HepG2 (cell line): ENCODE data around the gene PDIA6. TPM values are rescaled to one million over a fixed set of nuclear protein-coding genes. Genes with fewer than 3 reads are reported as not detected.
A peak's percentile ranks its signal among the peaks of the same experiment; 100 is the strongest.

Source experiments
- ATAC-seq: fragments of 200-7000 bp; cut with Tn5 transposase; 3 replicates; pipeline ENCODE4 v1.9.1; 2020; ENCODE audit warnings: mild to moderate bottlenecking, moderate library complexity
- BruUV-seq: library from RNA; stranded (reverse); fragments of 400-500 nt; replicated peaks from 2 replicates; lab custom pipeline; 2021; lab: Mats Ljungman, UMichigan
- CTCF ChIA-PET: fragments of 300-600 bp; formaldehyde crosslinking; extraction: SDS; loops from one replicate; lab custom pipeline; 2021; ENCODE audit warnings: low total read pairs, inconsistent platforms, low intra/inter-chr PET ratio; lab: Yijun Ruan, JAX
- POLR2A ChIA-PET: fragments of 350-600 bp; sonication (Branson Sonifier 250); formaldehyde crosslinking; loops from one replicate; lab custom pipeline; 2020; ENCODE audit warnings: antibody characterized with exemption, inconsistent platforms; lab: Yijun Ruan, JAX
- DNase-seq: peaks from one replicate; pipeline ENCODE4 v3.0.0-alpha.2; 2015; ENCODE audit warnings: low spot score
- FAIRE-seq: peaks from 3 replicates; lab custom pipeline; 2011; peaks lifted over from hg19 to GRCh38; lab: Jason Lieb, UNC
- H2AFZ ChIP-seq: one replicate; pipeline ENCODE4 v1.6.1; 2011; ENCODE audit warnings: low read length, inconsistent platforms
- H3K27ac ChIP-seq: fragments of 300-600 bp; 3 replicates; pipeline ENCODE4 v1.8.0; 2011; ENCODE audit warnings: mixed run types, mild to moderate bottlenecking, mixed read lengths, low read length, inconsistent platforms; ENCODE audit not compliant: insufficient read depth; ENCODE audit errors: extremely low read length
- H3K27me3 ChIP-seq, 2 experiments: fragments of 200-600 bp in 1 of 2; 2 replicates in 1 of 2; 3 replicates in 1 of 2; pipeline versions ENCODE4 v1.6.0 to v1.8.0; 2011; ENCODE audit warnings: low read length in 2 of 2, mild to moderate bottlenecking in 2 of 2, moderate library complexity in 2 of 2, inconsistent platforms in 1 of 2; ENCODE audit not compliant: insufficient read depth in 2 of 2, control insufficient read depth in 1 of 2
- H3K36me3 ChIP-seq, 2 experiments: fragments of 200-600 bp in 1 of 2; replicated peaks in 1 of 2; 2 replicates in 1 of 2; 3 replicates in 1 of 2; pipeline versions ENCODE4 v1.5.1 to v1.8.0; 2011; ENCODE audit warnings: low read length in 2 of 2, inconsistent platforms in 1 of 2; ENCODE audit not compliant: insufficient read depth in 2 of 2, control insufficient read depth in 1 of 2
- H3K4me1 ChIP-seq: 2 replicates; pipeline ENCODE4 v1.5.1; 2012; ENCODE audit warnings: low read length, inconsistent platforms; ENCODE audit not compliant: insufficient read depth
- H3K4me2 ChIP-seq: 2 replicates; pipeline ENCODE4 v1.6.0; 2011; ENCODE audit warnings: low read depth, low read length, inconsistent platforms
- H3K4me3 ChIP-seq, 3 experiments: fragments of 200-600 bp in 1 of 3; sonication (generic), shearing (Covaris generic) in 1 of 3; replicated peaks in 1 of 3; 2 replicates each; pipeline ENCODE4 v1.5.1; 2011 to 2016; ENCODE audit warnings: low read length in 3 of 3, inconsistent platforms in 2 of 3, low read depth in 2 of 3, mild to moderate bottlenecking in 2 of 3, control low read depth in 1 of 3, mixed read lengths in 1 of 3; ENCODE audit not compliant: insufficient read depth in 1 of 3
- H3K79me2 ChIP-seq: one replicate; pipeline ENCODE4 v1.6.1; 2011; ENCODE audit warnings: low read length, inconsistent platforms; ENCODE audit not compliant: insufficient read depth
- H3K9ac ChIP-seq: 2 replicates; pipeline ENCODE4 v1.6.0; 2011; ENCODE audit warnings: mild to moderate bottlenecking, low read depth, low read length, inconsistent platforms; ENCODE audit not compliant: insufficient read depth
- H3K9me3 ChIP-seq: 2 replicates; pipeline ENCODE4 v1.5.1; 2012; ENCODE audit warnings: mild to moderate bottlenecking, low read length
- H4K20me1 ChIP-seq: 2 replicates; pipeline ENCODE4 v1.6.0; 2011; ENCODE audit warnings: inconsistent platforms, mild to moderate bottlenecking, low read length, moderate library complexity; ENCODE audit not compliant: insufficient read depth
- CREB1 ChIP-seq, 2 experiments: fragments of 450-650 bp in 1 of 2; IDR thresholded peaks; 2 replicates each; pipeline ENCODE4 v1.6.1; 2016 to 2017; ENCODE audit warnings: control low read depth in 1 of 2, mild to moderate bottlenecking in 1 of 2, missing compliant biosample characterization in 1 of 2, missing genetic modification characterization in 1 of 2
- NPAS2 ChIP-seq: sonication (generic); formaldehyde crosslinking; IDR thresholded peaks from 2 replicates; pipeline ENCODE4 v1.8.0; 2022; ENCODE audit warnings: mild to moderate bottlenecking, missing genetic modification reagents, borderline replicate concordance
- ZNF329 ChIP-seq: sonication (generic); formaldehyde crosslinking; IDR thresholded peaks from 2 replicates; pipeline ENCODE4 v1.9.0; 2021; ENCODE audit warnings: low read depth, mild to moderate bottlenecking, missing genetic modification reagents
- ZNF609 ChIP-seq: sonication (generic); formaldehyde crosslinking; IDR thresholded peaks from 2 replicates; pipeline ENCODE4 v1.4.0; 2020; ENCODE audit warnings: mild to moderate bottlenecking, missing genetic modification reagents, borderline replicate concordance
- ZNF839 ChIP-seq: sonication (generic); formaldehyde crosslinking; IDR thresholded peaks from 2 replicates; pipeline ENCODE4 v1.4.0; 2020; ENCODE audit warnings: missing genetic modification reagents, mild to moderate bottlenecking, borderline replicate concordance
- WGBS: methylation state at CpG from one replicate; pipeline ENCODE4 v1.1.6; 2017; ENCODE audit warnings: low lambda C conversion rate; 5-methylcytosine and 5-hydroxymethylcytosine counted together
- in situ Hi-C: cut with HindIII; loops from 2 replicates; pipeline ENCODE4 v1.10.0; 2017; ENCODE audit warnings: low pct_unique_long_range_greater_than_20kb; ENCODE audit not compliant: extremely low pct_ligation_motif_present
- intact Hi-C: fragments of 100-400 bp; cut with micrococcal nuclease; formaldehyde crosslinking; loops from one replicate; pipeline ENCODE4 v1.10.0; 2022; ENCODE audit not compliant: unreplicated experiment
- polyA plus RNA-seq, 8 experiments: library from polyadenylated mRNA; depleted of rRNA in 3 of 8; stranded (reverse) in 7 of 8; unstranded in 1 of 8; fragments of >200 nt; fragmentation: Illumina TruSeq in 4 of 8; extraction: Trizol in 4 of 8; gene quantifications; 2 replicates each; pipeline versions ENCODE4 v1.2.1 to v1.2.3, GENCODE V29; 2011 to 2016; ENCODE audit warnings: low read depth in 4 of 8, missing spikeins in 1 of 8, mixed read lengths in 1 of 8; ENCODE audit not compliant: insufficient read depth in 1 of 8
- total RNA-seq, 5 experiments: library from RNA; depleted of rRNA; stranded (reverse); fragments of >200 nt; fragmentation: Illumina TruSeq; extraction: Trizol; gene quantifications; 2 replicates each; pipeline ENCODE4 v1.2.3, GENCODE V29; 2016; ENCODE audit warnings: low read depth in 1 of 5

The PDIA6 gene
- total and polyA plus RNA-seq, 2 of the 13 experiments (the other 11 are each of a cell fraction or from before 2014, with no cell fraction given), result 586 to 642 TPM

DNA sequence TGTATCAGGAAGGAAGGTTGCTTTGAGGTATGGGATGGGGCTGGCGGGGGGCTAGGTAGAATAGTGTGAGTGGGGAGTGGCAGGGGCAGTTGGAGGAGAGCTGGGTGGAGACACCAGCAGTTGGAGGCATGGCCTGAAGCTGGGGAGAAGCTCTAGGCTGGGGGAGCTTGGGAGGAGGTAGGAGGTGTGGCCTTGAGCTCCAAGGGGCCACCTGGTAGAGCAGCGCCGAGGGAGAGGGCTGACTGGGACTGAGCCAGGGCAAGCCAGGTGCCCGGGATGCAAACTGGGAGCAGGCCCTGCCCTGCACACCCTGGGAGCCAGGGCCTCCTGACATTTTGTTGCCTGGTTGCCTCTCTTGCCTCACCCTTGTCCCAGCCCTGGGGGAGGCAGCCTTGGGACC, 33.1 kb upstream of the PDIA6 start (continued):
- TF ChIP-seq ZNF609 (no peak), ZNF329 (no peak), NPAS2 (CRISPR knock-in tag) (no peak)
- TF ChIP-seq, all 625 proteins: peak for 0

DNA sequence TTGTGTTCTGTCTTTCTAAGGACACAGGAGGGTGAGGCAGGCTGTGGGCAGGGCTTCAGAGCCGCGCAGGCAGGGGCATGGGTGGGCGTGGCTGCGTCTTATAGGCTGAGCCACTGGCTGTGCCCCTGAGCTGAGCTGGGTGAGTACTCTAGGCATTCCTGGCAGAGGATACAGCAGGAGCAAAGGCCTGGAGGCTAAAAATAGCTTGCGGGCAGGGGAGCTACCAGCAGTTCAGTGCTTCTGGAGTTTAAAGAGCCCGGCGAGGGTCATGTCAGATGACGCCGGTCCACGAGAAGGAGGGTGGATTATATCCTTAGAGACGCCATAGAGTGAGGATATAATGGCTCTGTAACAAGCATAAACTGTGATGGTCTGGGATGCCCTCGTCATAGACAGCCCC, 31.5 kb upstream of the PDIA6 start:
- ATAC-seq, result no peak
- POLR2A ChIA-PET, result no interaction called here
- Histone ChIP-seq H3K4me3 (no peak overlapping the region), H3K9ac (no peak overlapping the region), H4K20me1 (no peaks in the 10 kb centered on the region; the same call in 1 of the 2 replicates), H3K9me3 (peaks cover 14% of the 10 kb centered on the region), H3K4me2 (no peak overlapping the region), H3K27me3 (peaks cover 0 to 18% of the 10 kb centered on the region in 2 experiments; a peak in 3 of 5 replicates), H3K27ac (no peak overlapping the region), H3K79me2 (no peaks in the 10 kb centered on the region), H3K4me1 (peaks cover 26% of the 10 kb centered on the region), H3K36me3 (no peaks in the 10 kb centered on the region), H2AFZ (no peak overlapping the region)
- TF ChIP-seq ZNF839 (CRISPR knock-in tag) (no peak), CREB1 (IDR thresholded peaks at IDR 0.05) (peak; percentile 49; the same call in 1 of the 2 replicates), CREB1 (CRISPR knock-in tag; IDR thresholded peaks at IDR 0.05) (no peak)
- CTCF ChIA-PET, result no interaction called here
- intact Hi-C loops, result no loop called here
- in situ Hi-C loops, result no loop called here
- 73% methylated on average over 12 of the region's 12 CpGs for WGBS
- DNase-seq, result no peak
- no TSS peak for BruUV-seq
- no peak for FAIRE-seq
